ENCODE results near the gene CEP70. TPM values are rescaled to one million over a fixed set of nuclear protein-coding genes. Genes with fewer than 3 reads are reported as not detected.
"Not testable (repeated sequence)": the region's sequence is repeated elsewhere in the genome, so short reads cannot be mapped to it uniquely, and the experiment has no call there.

The CEP70 gene
- total RNA-seq, 1 donor from 2014 or later = 90.6 TPM

GRCh38 chr3:138509586-138509985 is 84.5 kb downstream of the CEP70 start:
- no peak for DNase-seq

GRCh38 chr3:138507524-138507923 is 86.5 kb downstream of the CEP70 start:
- DNase-seq = no peak

- DNase-seq = no peak
Measured at GRCh38 chr3:138498991-138499390, 95.1 kb downstream of the CEP70 start.

GRCh38 chr3:138497851-138498250 is 96.2 kb downstream of the CEP70 start:
- no peak for DNase-seq

GRCh38 chr3:138497021-138497420 is 97.0 kb downstream of the CEP70 start:
- no peak for DNase-seq

- DNase-seq = no peak
Measured at GRCh38 chr3:138496436-138496835, 97.6 kb downstream of the CEP70 start.

GRCh38 chr3:138495638-138496037 is 98.4 kb downstream of the CEP70 start:
- not testable (repeated sequence) for DNase-seq

GRCh38 chr3:138494607-138494929 is 99.5 kb downstream of the CEP70 start:
- no peak for DNase-seq

GRCh38 chr3:138493804-138494606 is 100.1 kb downstream of the CEP70 start:
- no peak for DNase-seq

- no peak for DNase-seq
Measured at GRCh38 chr3:138492980-138493675, 100.9 kb downstream of the CEP70 start.

- no peak for DNase-seq
Measured at GRCh38 chr3:138491971-138492370, 102.1 kb downstream of the CEP70 start.

GRCh38 chr3:138486580-138486979 is 107.5 kb downstream of the CEP70 start:
- not testable (repeated sequence) for DNase-seq

- DNase-seq = not testable (repeated sequence)
Measured at GRCh38 chr3:138484672-138485071, 109.4 kb downstream of the CEP70 start.

- no peak for DNase-seq
Measured at GRCh38 chr3:138479438-138479863, 114.6 kb downstream of the CEP70 start.

- no peak for DNase-seq
Measured at GRCh38 chr3:138477801-138478200, 116.3 kb downstream of the CEP70 start.

- no peak for DNase-seq
Measured at GRCh38 chr3:138477120-138477519, 116.9 kb downstream of the CEP70 start.

GRCh38 chr3:138476526-138476925 is 117.5 kb downstream of the CEP70 start:
- DNase-seq = no peak

GRCh38 chr3:138474163-138474562 is 119.9 kb downstream of the CEP70 start:
- no peak for DNase-seq

GRCh38 chr3:138473391-138473790 is 120.7 kb downstream of the CEP70 start:
- DNase-seq = no peak

GRCh38 chr3:138472141-138472825 is 121.8 kb downstream of the CEP70 start:
- DNase-seq = no peak

GRCh38 chr3:138471481-138471880 is 122.6 kb downstream of the CEP70 start:
- no peak for DNase-seq

GRCh38 chr3:138470687-138471086 is 123.4 kb downstream of the CEP70 start:
- no peak for DNase-seq

- DNase-seq = no peak
Measured at GRCh38 chr3:138469874-138470273, 124.2 kb downstream of the CEP70 start.

All from occipital lobe (tissue), 2 donors.